KOPT-K1 (cell line): ENCODE results near the gene STX1A.

Experiments used
- H3K27ac ChIP-seq: fragments of 200-600 bp; sonication (generic); 2 replicates; pipeline ENCODE4 v1.5.1; 2016; ENCODE audit warnings: antibody characterized with exemption, mild to moderate bottlenecking, low read depth, low read length; ENCODE audit not compliant: poor library complexity, severe bottlenecking
- H3K36me3 ChIP-seq: fragments of 200-600 bp; sonication (generic); 2 replicates; pipeline ENCODE4 v1.5.1; 2017; ENCODE audit warnings: antibody characterized with exemption, mild to moderate bottlenecking, low read length, moderate library complexity; ENCODE audit not compliant: insufficient read depth
- H3K9me3 ChIP-seq: fragments of 200-600 bp; sonication (generic); 2 replicates; pipeline ENCODE4 v1.5.1; 2017; ENCODE audit warnings: antibody characterized with exemption, low read length, mild to moderate bottlenecking; ENCODE audit not compliant: insufficient read depth, poor library complexity, severe bottlenecking

The STX1A gene

DNA sequence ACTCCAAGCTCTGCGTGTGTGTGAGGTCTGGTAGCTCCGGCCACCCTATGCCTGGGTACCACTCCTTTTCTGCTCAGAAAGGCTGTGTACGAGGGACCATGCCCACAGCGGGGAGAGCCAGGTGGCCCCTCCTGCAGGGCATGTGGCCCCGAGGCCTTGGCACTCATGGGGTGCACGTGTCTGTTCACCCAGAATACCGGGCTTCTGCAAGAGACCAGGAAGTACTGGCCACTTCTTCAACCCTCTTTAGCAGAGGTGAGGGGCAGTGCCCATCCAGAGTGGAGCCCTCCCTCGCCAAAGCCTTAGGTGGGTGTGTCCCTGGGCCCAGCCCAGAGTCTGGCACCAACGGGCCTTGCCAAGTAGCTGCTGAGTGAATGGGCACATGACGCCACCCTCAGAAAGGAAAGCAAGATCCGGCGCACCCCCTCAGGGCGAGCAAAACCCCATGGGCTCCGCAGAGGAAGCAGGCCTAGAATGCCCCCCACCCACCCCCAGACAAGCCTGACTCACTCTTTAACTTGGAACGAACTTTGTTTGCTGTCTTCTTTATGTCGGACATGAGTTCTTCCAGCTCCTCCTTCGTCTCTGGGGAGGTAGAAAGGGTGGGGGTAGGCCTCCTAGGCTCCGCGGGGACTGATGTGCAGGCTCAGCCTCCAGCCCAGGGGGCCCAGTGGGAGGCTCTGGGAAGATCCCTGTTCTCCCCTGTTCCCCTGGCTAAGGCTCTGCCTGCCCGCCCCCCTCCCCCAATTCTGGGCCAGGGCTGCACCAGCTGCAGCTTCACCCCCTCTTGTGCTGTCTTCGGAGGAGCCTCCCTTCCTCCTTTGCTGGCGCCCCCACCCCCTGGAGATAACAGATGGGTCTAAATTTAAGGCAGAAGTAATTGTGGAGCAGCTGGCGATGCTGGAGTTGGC, 14.6 kb downstream of the STX1A start:
- Histone ChIP-seq H3K27ac (no peak overlapping the region), H3K36me3 (peaks cover 1% of the 10 kb centered on the region; the same call in 1 of the 2 replicates), H3K9me3 (no peaks in the 10 kb centered on the region)

DNA sequence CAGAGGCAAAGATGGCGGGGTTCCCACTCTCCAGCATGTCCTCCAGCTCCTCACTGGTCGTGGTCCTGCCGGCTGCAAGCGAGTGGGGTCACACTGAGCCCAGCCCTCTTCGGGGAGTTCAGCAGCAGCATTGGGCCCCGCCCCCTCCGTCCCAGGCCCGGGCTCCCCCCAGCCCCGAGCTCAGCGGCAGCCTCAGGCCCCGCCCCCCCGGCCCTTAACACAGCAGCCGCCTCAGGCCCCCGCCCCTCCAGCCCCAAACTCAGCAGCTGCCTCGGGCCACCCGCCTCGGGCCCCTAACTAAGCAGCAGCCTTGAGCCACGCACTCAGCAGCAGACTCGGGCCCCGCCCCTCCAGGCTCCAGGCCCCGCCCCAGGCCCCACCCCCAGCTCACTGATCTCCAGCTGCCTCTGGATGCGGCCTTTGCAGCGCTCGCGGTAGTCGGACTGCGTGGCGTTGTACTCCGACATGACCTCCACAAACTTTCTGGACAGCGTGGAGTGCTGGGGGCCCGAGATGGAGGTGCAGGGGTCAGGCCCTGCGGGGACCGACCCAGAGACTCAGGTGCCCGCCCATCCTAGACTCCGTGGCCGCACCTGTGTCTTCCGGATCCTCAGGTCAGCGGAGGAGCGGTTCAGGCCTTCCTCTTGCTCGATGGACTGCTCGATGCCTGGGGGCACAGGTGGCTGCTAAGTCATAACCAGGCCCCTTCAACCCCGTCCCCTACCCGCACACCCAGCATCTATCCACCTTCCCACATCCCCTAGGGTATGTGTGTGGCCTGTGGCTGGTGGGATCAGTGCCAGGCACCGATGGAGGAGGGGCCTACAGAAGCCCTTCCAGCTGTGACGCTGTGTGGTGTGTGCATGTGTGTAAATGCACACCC, 15.5 kb downstream of the STX1A start:
- Histone ChIP-seq H3K36me3 (peaks cover 10% of the 10 kb centered on the region; the same call in 1 of the 2 replicates), H3K9me3 (no peaks in the 10 kb centered on the region), H3K27ac (no peak overlapping the region)

DNA sequence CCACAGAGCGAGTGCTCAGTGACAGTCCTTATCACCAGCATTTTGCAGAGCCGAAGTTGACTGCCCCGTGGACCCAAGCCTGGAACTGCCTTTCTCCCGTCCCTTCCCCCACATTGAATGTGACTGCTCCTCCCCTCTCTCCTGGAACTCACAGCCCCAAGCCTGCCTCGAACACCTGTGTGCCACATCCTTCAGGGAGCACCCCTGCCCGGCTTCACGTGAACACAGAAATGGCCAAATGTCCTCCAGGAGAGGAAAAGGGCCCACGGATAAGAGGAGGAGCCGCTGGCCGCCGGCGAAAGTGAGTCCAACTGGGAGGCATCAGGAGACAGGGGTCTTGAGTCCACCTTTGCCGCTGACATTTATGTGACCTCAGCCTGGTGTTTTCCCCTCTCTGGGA, 16.2 kb downstream of the STX1A start:
- H3K36me3 ChIP-seq: peaks cover 18% of the 10 kb centered on the region; the same call in 1 of the 2 replicates
- no peak overlapping the region for H3K27ac ChIP-seq

DNA sequence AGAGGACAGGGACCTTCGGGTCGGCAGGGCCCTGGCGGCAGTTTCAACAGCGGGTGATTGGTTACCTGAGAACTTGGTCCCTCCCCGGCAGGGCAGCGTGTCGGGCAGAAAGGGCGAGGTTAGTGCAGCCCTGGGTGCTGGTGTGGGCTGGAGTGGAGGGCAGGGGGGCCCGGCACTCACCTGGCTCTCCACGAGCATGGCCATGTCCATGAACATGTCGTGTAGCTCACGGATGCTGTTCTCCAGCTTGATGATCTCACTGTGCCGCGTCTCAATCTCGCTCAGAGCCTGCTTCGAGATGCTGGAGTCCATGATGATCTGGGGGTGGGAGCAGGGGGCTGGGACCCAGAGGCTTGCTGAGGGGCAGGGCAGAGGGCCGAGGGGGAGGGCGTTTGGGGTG, 16.8 kb downstream of the STX1A start:
- no peak overlapping the region for H3K27ac ChIP-seq
- peaks cover 24% of the 10 kb centered on the region for H3K36me3 ChIP-seq

More for the DNA sequence above, 16.2 kb downstream of the STX1A start:
- no peaks in the 10 kb centered on the region for H3K9me3 ChIP-seq

DNA sequence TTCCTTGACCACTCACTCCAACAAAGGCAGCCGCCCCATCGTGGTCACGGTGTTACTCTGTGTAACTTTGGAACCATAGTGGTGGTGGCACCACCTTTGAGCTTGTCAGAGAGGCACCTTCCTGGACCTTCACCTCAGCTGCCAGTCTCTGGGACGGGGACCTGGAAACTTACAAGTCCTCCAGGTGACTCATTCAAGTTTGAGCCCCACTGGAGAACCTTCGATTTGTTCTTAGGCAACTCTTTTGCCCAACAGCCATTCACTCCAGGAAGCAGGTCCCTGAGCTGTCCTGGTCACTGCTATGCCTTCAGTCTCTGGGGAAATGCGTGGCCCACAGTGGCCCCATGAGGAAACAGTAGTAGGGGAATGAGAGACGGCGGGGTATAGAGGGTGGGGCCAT, 17.2 kb downstream of the STX1A start:
- Histone ChIP-seq H3K9me3 (no peaks in the 10 kb centered on the region), H3K27ac (no peak overlapping the region), H3K36me3 (peaks cover 28% of the 10 kb centered on the region)

More for the DNA sequence above, 16.8 kb downstream of the STX1A start:
- H3K9me3 ChIP-seq: no peaks in the 10 kb centered on the region

DNA sequence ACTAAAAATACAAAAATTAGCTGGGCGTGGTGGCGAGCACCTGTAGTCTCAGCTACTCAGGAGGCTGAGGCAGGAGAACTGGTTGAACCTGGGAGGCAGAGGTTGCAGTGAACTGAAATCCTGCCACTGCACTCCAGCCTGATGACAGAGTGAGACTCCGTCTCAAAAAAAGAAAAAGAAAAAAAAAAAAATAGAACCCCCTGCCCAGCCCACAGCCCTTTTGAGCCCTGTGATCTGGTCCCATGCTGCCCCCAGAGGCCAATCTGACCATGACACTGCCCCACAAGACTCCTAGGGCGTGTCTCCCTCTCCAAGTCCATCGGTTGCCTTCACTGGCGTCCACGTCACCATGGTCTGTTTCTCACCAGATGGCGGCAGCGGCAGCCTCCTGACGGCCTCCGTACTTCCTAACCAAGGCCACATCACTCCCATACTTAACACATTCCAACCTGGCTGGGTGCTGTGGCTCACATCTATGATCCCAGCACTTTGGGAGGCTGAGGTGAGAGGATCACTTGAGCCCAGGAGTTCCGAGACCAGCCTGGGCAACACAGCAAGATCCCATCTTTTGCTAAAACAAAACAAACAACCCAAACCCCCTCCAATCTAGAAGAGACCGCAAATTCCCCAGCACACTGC, 18.0 kb downstream of the STX1A start:
- no peak overlapping the region for H3K27ac ChIP-seq
- H3K9me3 ChIP-seq: no peaks in the 10 kb centered on the region
- H3K36me3 ChIP-seq: peaks cover 35% of the 10 kb centered on the region

DNA sequence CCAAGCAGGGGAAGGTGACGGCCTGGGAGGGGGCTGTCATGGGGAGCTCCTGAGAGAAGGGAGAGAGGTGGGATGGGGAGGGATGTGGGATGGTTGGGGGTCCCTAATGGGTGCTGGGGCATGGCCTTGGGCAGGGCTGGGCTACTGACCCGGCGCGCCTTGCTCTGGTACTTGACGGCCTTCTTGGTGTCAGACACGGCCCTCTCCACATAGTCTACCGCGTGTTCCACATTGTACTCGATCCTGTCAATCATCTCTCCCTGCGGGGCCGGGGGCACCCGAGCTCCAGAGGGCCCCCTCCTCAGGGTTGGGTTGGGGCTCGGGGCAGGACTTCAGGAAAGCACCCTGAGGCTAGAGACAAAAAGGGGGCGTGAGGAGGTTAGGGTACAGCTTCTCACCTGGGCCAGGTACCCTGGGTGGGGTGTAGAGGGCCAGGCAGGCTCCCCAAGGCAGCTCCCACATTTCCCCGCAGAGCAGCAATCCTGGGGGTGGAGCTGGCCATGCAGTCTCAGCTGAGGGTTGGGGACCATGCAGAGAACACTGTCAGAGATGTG, 18.8 kb downstream of the STX1A start:
- no peaks in the 10 kb centered on the region for H3K9me3 ChIP-seq
- no peak overlapping the region for H3K27ac ChIP-seq
- H3K36me3 ChIP-seq: peaks cover 44% of the 10 kb centered on the region

DNA sequence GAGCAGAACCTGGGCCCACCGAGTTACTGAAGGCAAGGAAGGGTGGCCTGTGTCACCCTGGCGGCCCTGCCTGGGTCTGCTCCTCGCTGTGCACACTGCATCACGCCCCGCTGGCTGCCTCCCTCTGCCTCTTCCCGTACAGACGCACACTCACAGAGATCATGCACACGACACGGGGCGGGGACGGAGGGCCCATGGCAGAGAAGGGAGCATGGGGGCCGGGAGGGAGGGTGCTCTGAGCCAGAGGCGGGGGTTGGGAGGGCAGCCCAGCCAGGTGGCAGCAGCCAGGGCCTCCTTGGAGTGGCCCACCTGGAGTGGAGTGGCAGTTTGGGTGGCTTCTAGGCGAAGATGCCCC, 19.4 kb downstream of the STX1A start:
- H3K36me3 ChIP-seq: peaks cover 50% of the 10 kb centered on the region
- H3K27ac ChIP-seq: no peak overlapping the region
- no peaks in the 10 kb centered on the region for H3K9me3 ChIP-seq

DNA sequence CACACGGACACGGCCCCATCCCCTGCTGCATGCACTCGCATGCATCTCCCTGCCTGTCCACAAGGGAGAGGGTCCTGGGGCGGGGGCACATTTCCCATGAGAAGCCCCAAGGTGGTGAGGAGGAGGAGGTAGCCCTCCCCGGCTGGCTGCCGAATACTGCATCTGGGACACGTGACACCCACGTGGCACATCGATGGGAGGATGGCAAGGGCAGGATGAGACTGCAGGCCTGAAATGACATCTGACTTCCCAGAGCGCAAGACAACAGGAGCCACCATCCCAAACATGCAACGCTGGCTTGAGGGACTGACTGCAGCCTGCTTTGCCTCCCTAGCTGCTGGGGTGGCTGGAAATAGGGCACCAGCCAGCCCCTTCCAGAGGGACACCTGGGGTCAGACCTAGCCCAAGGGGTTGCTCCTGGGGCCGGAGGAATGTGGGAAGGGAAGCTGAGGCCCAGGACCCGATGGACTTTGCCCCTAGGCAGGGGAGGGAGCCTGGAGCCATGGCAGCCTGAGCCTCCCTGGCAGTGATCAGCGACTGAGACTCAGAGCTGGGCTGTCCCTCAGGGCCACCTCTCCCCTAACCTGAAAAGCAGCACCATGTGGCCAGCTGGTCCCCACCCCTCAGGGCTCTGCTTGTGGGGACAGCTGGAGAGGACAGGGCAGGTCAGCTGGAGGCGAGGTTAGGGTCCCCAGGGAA, 19.9 kb downstream of the STX1A start:
- Histone ChIP-seq H3K36me3 (peaks cover 55% of the 10 kb centered on the region), H3K27ac (no peak overlapping the region)

DNA sequence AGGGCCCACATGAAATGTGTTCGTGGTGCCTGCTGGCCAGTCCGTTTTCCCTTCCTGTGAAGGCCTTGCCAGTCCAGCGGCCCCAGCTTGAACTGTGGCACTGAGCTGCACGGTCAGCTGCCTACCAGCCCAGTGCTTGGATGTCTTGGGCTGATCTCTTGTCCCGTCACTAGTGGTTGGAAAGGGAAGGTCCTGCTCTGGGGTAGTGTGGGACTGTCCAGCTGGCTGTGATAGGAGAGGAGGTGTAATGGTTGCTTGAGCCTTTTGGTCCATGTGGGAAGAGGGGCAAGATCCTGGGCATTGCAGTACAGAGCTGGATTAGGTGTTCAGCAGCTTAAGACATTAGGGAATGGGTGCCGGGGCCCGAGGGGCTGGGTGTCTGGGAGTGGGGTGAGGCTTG, 21.1 kb downstream of the STX1A start:
- Histone ChIP-seq H3K36me3 (peaks cover 66% of the 10 kb centered on the region), H3K27ac (no peak overlapping the region), H3K9me3 (no peaks in the 10 kb centered on the region)

More for the DNA sequence above, 19.9 kb downstream of the STX1A start:
- H3K9me3 ChIP-seq: no peaks in the 10 kb centered on the region

DNA sequence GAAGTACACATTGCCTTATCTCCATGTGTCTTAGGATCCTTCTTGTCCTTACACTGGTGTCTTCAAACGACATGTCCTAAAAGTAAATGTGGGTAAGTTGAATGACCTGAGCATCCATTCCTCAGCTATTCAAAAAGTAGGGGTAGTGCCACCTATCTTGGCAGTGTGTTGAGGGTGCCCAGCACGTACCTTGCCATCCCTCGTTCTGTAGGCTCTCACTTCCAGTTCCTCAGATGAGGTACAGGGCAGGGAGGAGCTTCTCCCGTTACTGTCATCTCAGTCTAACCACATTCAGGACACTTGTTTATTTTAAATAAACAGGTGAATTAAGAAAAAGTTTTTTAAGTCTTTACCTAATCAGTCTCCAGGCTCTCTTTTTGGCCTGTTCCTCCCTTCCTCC, 23.1 kb downstream of the STX1A start:
- no peak overlapping the region for H3K27ac ChIP-seq
- H3K36me3 ChIP-seq: peaks cover 86% of the 10 kb centered on the region
- H3K9me3 ChIP-seq: no peaks in the 10 kb centered on the region

DNA sequence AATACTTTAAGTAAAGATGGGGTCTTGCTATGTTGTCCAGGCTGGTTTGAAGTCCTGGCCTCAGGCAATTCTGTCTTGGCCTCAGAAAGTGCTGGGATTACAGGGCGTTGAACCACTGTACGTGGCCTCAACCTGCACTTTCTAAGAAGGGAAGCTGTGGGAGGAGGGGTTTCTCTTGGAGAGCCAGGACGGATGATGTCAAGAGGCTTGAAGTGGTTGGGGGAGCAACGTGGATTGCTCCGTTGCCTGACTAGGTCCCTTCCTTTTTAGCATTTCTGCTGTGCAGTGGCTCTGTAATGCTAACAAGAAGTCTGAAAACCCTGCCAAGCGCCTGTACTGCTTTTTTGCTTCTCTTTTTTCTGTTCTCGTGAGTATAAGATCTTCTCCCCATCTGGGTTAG, 28.8 kb downstream of the STX1A start:
- H3K36me3 ChIP-seq: peaks cover 97% of the 10 kb centered on the region
- no peak overlapping the region for H3K27ac ChIP-seq
- H3K9me3 ChIP-seq: no peaks in the 10 kb centered on the region

DNA sequence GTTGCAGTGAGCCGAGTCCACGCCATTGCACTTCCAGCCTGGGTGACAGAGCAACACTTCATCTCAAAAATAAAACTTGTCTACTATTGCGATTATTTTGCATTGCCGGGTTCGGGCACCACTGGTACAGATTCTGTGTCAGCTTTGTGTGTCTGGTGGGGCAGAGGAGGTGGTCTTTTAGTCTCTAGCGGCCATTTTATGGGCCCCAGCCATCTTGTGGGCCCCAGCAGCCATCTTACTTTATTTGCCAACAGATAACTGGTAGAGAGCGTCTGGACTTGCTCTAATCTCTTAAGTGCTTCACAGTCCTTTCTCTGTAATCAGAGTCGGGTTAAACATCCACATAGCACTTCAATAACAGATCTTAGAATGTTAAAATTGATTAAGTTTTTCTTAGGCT, 31.2 kb downstream of the STX1A start:
- H3K9me3 ChIP-seq: no peaks in the 10 kb centered on the region
- peaks cover 74% of the 10 kb centered on the region for H3K36me3 ChIP-seq
- H3K27ac ChIP-seq: no peak overlapping the region

DNA sequence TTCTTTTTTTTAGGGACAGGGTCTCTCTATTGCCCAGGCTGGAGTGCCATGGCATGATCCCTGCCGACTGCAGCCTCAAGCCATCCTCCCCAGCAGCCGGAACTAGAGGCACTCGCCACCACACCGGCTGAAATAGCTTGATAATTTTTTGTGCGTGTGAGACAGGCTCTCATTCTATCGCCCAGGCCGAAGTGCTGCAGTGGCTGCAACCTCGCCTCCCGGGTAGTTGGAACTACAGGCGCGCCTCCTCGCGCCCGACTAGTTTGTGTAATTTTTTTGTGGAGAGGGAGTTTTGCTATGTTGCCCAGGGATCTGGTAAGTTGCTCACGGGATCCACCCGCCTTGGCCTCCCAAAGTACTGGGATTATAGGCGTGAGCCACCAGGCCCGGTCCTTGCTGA, 34.2 kb downstream of the STX1A start:
- peaks cover 44% of the 10 kb centered on the region for H3K36me3 ChIP-seq
- no peak overlapping the region for H3K27ac ChIP-seq
- no peaks in the 10 kb centered on the region for H3K9me3 ChIP-seq
